Dendritic cell treated with granulocyte-macrophage colony-stimulating factor and Interleukin-4, amounts not matched to agents 40 ng/mL and 50 ng/mL, for 4 days (primary cell): Measurements from ENCODE around the gene PACRG.
"Not testable (repeated sequence)": the region's sequence is repeated elsewhere in the genome, so short reads cannot be mapped to it uniquely, and the experiment has no call there.

Source experiments
- H3K27ac Mint-ChIP-seq: one replicate; pipeline ENCODE4 v1.8.0; 2022; ENCODE audit warnings: mild to moderate bottlenecking, mixed read lengths
- H3K27me3 Mint-ChIP-seq: one replicate; pipeline ENCODE4 v1.8.0; 2022; ENCODE audit warnings: mild to moderate bottlenecking, mixed read lengths
- H3K36me3 Mint-ChIP-seq: one replicate; pipeline ENCODE4 v1.8.0; 2022; ENCODE audit warnings: low read depth, mixed read lengths
- H3K4me1 Mint-ChIP-seq: one replicate; pipeline ENCODE4 v1.8.0; 2022; ENCODE audit warnings: low read depth, mixed read lengths
- H3K4me3 Mint-ChIP-seq: one replicate; pipeline ENCODE4 v1.8.0; 2022; ENCODE audit warnings: mild to moderate bottlenecking, moderate library complexity, mixed read lengths
- H3K9me3 Mint-ChIP-seq: one replicate; pipeline ENCODE4 v1.8.0; 2022; ENCODE audit warnings: mixed read lengths
- intact Hi-C: fragments of 100-400 bp; cut with micrococcal nuclease; formaldehyde crosslinking; loops from one replicate; pipeline ENCODE4 v1.15.0; 2022

PACRG gene

GRCh38 chr6:162727322-162728182 is at the start of gene PACRG, which contains the start of gene PRKN:
Gene PACRG, plus strand, starts transcription at chr6:162727974.
Gene PRKN, minus strand, starts transcription at chr6:162727766.
- H3K27ac Mint-ChIP-seq: peak within 1 kb of the TSS; percentile 82
- no peaks in the 10 kb centered on the region for H3K36me3 Mint-ChIP-seq
- peaks cover 2% of the 10 kb centered on the region for H3K27me3 Mint-ChIP-seq
- peaks cover 14% of the 10 kb centered on the region for H3K4me1 Mint-ChIP-seq
- peak within 1 kb of the TSS; percentile 87 for H3K4me3 Mint-ChIP-seq
- no peaks in the 10 kb centered on the region for H3K9me3 Mint-ChIP-seq
- intact Hi-C loops: loop anchor here (10.0 kb wide), 1 partner anchor 1733 kb away; the partner anchor contains the start of gene MAP3K4

GRCh38 chr6:162678896-162679295 is 48.9 kb upstream of the PACRG start:
- H3K4me3 Mint-ChIP-seq, H3K27ac Mint-ChIP-seq, H3K9me3 Mint-ChIP-seq, H3K4me1 Mint-ChIP-seq, H3K27me3 Mint-ChIP-seq, intact Hi-C loops, H3K36me3 Mint-ChIP-seq: not testable (repeated sequence)

GRCh38 chr6:162679681-162680080 is 48.1 kb upstream of the PACRG start:
- no peaks in the 10 kb centered on the region for H3K27me3 Mint-ChIP-seq
- H3K9me3 Mint-ChIP-seq: peaks cover 4% of the 10 kb centered on the region
- no peaks in the 10 kb centered on the region for H3K36me3 Mint-ChIP-seq
- H3K27ac Mint-ChIP-seq: no peak overlapping the region
- no peaks in the 10 kb centered on the region for H3K4me1 Mint-ChIP-seq
- H3K4me3 Mint-ChIP-seq: no peak overlapping the region
- intact Hi-C loops: no loop called here

GRCh38 chr6:162680367-162680766 is 47.4 kb upstream of the PACRG start:
- H3K9me3 Mint-ChIP-seq: no peaks in the 10 kb centered on the region
- intact Hi-C loops: no loop called here
- no peak overlapping the region for H3K27ac Mint-ChIP-seq
- H3K4me3 Mint-ChIP-seq: no peak overlapping the region
- no peaks in the 10 kb centered on the region for H3K27me3 Mint-ChIP-seq
- H3K4me1 Mint-ChIP-seq: no peaks in the 10 kb centered on the region
- no peaks in the 10 kb centered on the region for H3K36me3 Mint-ChIP-seq

GRCh38 chr6:162680871-162681270 is 46.9 kb upstream of the PACRG start:
- Mint-ChIP-seq H3K36me3 (no peaks in the 10 kb centered on the region), H3K27me3 (no peaks in the 10 kb centered on the region), H3K9me3 (no peaks in the 10 kb centered on the region), H3K27ac (no peak overlapping the region), H3K4me1 (no peaks in the 10 kb centered on the region), H3K4me3 (no peak overlapping the region)
- intact Hi-C loops: no loop called here

GRCh38 chr6:162681447-162681846 is 46.3 kb upstream of the PACRG start:
- Mint-ChIP-seq H3K4me3 (no peak overlapping the region), H3K27me3 (no peaks in the 10 kb centered on the region), H3K36me3 (no peaks in the 10 kb centered on the region), H3K27ac (no peak overlapping the region), H3K4me1 (no peaks in the 10 kb centered on the region), H3K9me3 (no peaks in the 10 kb centered on the region)
- intact Hi-C loops: no loop called here

- Mint-ChIP-seq H3K9me3 (no peaks in the 10 kb centered on the region), H3K27me3 (no peaks in the 10 kb centered on the region), H3K27ac (no peak overlapping the region), H3K36me3 (no peaks in the 10 kb centered on the region), H3K4me1 (no peaks in the 10 kb centered on the region), H3K4me3 (no peak overlapping the region)
- intact Hi-C loops: no loop called here
Measured at GRCh38 chr6:162683135-162683534, 44.6 kb upstream of the PACRG start.

- H3K4me1 Mint-ChIP-seq: no peaks in the 10 kb centered on the region
- no peaks in the 10 kb centered on the region for H3K9me3 Mint-ChIP-seq
- H3K27ac Mint-ChIP-seq: no peak overlapping the region
- H3K4me3 Mint-ChIP-seq: no peak overlapping the region
- intact Hi-C loops: no loop called here
- H3K27me3 Mint-ChIP-seq: no peaks in the 10 kb centered on the region
- no peaks in the 10 kb centered on the region for H3K36me3 Mint-ChIP-seq
Measured at GRCh38 chr6:162684052-162684451, 43.7 kb upstream of the PACRG start.

- H3K4me3 Mint-ChIP-seq: no peak overlapping the region
- no peaks in the 10 kb centered on the region for H3K36me3 Mint-ChIP-seq
- intact Hi-C loops: no loop called here
- H3K4me1 Mint-ChIP-seq: no peaks in the 10 kb centered on the region
- H3K27me3 Mint-ChIP-seq: no peaks in the 10 kb centered on the region
- no peaks in the 10 kb centered on the region for H3K9me3 Mint-ChIP-seq
- no peak overlapping the region for H3K27ac Mint-ChIP-seq
Measured at GRCh38 chr6:162684961-162685360, 42.8 kb upstream of the PACRG start.

- no peaks in the 10 kb centered on the region for H3K4me1 Mint-ChIP-seq
- H3K27me3 Mint-ChIP-seq: no peaks in the 10 kb centered on the region
- intact Hi-C loops: no loop called here
- no peak overlapping the region for H3K27ac Mint-ChIP-seq
- no peaks in the 10 kb centered on the region for H3K9me3 Mint-ChIP-seq
- no peaks in the 10 kb centered on the region for H3K36me3 Mint-ChIP-seq
- H3K4me3 Mint-ChIP-seq: no peak overlapping the region
Measured at GRCh38 chr6:162685586-162685985, 42.2 kb upstream of the PACRG start.

- Mint-ChIP-seq H3K4me3 (no peak overlapping the region), H3K9me3 (no peaks in the 10 kb centered on the region), H3K4me1 (no peaks in the 10 kb centered on the region), H3K27ac (no peak overlapping the region), H3K36me3 (no peaks in the 10 kb centered on the region), H3K27me3 (no peaks in the 10 kb centered on the region)
- intact Hi-C loops: no loop called here
Measured at GRCh38 chr6:162688751-162689345, 38.9 kb upstream of the PACRG start.

GRCh38 chr6:162690158-162690557 is 37.6 kb upstream of the PACRG start:
- H3K9me3 Mint-ChIP-seq: no peaks in the 10 kb centered on the region
- H3K4me3 Mint-ChIP-seq: no peak overlapping the region
- H3K4me1 Mint-ChIP-seq: no peaks in the 10 kb centered on the region
- H3K27ac Mint-ChIP-seq: no peak overlapping the region
- H3K27me3 Mint-ChIP-seq: no peaks in the 10 kb centered on the region
- intact Hi-C loops: no loop called here
- H3K36me3 Mint-ChIP-seq: no peaks in the 10 kb centered on the region

GRCh38 chr6:162697872-162698403 is 29.8 kb upstream of the PACRG start:
- no peaks in the 10 kb centered on the region for H3K9me3 Mint-ChIP-seq
- intact Hi-C loops: no loop called here
- H3K4me3 Mint-ChIP-seq: no peak overlapping the region
- no peaks in the 10 kb centered on the region for H3K36me3 Mint-ChIP-seq
- H3K27me3 Mint-ChIP-seq: no peaks in the 10 kb centered on the region
- H3K4me1 Mint-ChIP-seq: no peaks in the 10 kb centered on the region
- H3K27ac Mint-ChIP-seq: no peak overlapping the region

GRCh38 chr6:162698440-162698839 is 29.3 kb upstream of the PACRG start:
- no peaks in the 10 kb centered on the region for H3K36me3 Mint-ChIP-seq
- no peak overlapping the region for H3K4me3 Mint-ChIP-seq
- H3K4me1 Mint-ChIP-seq: no peaks in the 10 kb centered on the region
- no peak overlapping the region for H3K27ac Mint-ChIP-seq
- intact Hi-C loops: no loop called here
- no peaks in the 10 kb centered on the region for H3K9me3 Mint-ChIP-seq
- H3K27me3 Mint-ChIP-seq: no peaks in the 10 kb centered on the region
